Esophagus (tissue), 2 donors: ENCODE measurements around the gene UCHL3. TPM values are rescaled to one million over a fixed set of nuclear protein-coding genes. Genes with fewer than 3 reads are reported as not detected.

Experiments
- H3K27ac ChIP-seq, 2 donors: one replicate each; pipeline ENCODE4 v1.5.1; 2013; ENCODE audit warnings: low read depth in 2 of 2, mild to moderate bottlenecking in 2 of 2, inconsistent platforms in 1 of 2, low read length in 1 of 2, moderate library complexity in 1 of 2
- H3K27me3 ChIP-seq, 2 donors: one replicate each; pipeline ENCODE4 v1.6.1; 2013; ENCODE audit warnings: low read length in 2 of 2, control low read depth in 1 of 2, mild to moderate bottlenecking in 1 of 2; ENCODE audit not compliant: insufficient read depth in 2 of 2, control insufficient read depth in 1 of 2
- H3K36me3 ChIP-seq, 2 donors: one replicate each; pipeline ENCODE4 v1.6.1; 2013; ENCODE audit warnings: low read length in 1 of 2; ENCODE audit not compliant: control insufficient read depth in 2 of 2, insufficient read depth in 2 of 2
- H3K4me1 ChIP-seq, 2 donors: one replicate each; pipeline ENCODE4 v1.6.1; 2013; ENCODE audit warnings: low read length in 1 of 2; ENCODE audit not compliant: control insufficient read depth in 2 of 2, insufficient read depth in 2 of 2
- H3K4me3 ChIP-seq, 2 donors: one replicate each; pipeline ENCODE4 v1.5.1; 2013; ENCODE audit warnings: low read length in 2 of 2, mild to moderate bottlenecking in 2 of 2, low read depth in 1 of 2, moderate library complexity in 1 of 2
- H3K9me3 ChIP-seq, 2 donors: one replicate each; pipeline ENCODE4 v1.6.1; 2013; ENCODE audit warnings: mild to moderate bottlenecking in 2 of 2, low read depth in 1 of 2, low read length in 1 of 2, moderate library complexity in 1 of 2; ENCODE audit not compliant: control insufficient read depth in 2 of 2, insufficient read depth in 1 of 2
- WGBS, 2 donors: extraction: QIAGEN DNeasy Blood & Tissue Kit; methylation state at CpG; one replicate each; pipeline ENCODE4 v1.1.7; 2013; 5-methylcytosine and 5-hydroxymethylcytosine counted together
- polyA plus RNA-seq, 2 donors: library from polyadenylated mRNA; stranded (reverse); fragments of 200-250 nt; gene quantifications; one replicate each; pipeline ENCODE4 v1.2.3, GENCODE V29; 2013
- donor health status: healthy with polysubstance abuse.
- donor health status: Bipolar disorder and iron deficiency.

Gene UCHL3
- polyA plus RNA-seq, 2 donors = 30.3 to 72.7 TPM

DNA sequence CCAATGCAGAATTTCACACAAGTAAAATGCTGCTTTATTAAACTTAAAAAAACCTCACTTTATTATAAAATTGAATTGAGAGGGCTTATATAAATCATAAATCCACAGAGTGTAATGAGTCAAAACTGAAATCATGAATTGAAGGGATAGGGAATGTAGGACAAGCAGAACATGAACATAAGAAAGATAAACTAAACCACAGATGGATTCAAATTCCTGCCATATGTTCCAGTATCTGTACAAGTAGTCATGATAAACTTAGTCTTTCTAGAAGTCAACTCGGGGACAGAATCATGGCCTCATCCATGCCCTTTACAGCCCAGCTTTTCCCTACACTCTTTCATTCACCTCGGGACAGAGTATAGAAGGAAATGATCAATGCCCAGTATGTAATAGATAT is 103.1 kb downstream of the UCHL3 start:
- no peaks in the 10 kb centered on the region for H3K36me3 ChIP-seq
- no peaks in the 10 kb centered on the region for H3K27me3 ChIP-seq
- WGBS, 2 donors = 91 to 94% methylated on average over 2 of the region's 2 CpGs
- no peaks in the 10 kb centered on the region for H3K9me3 ChIP-seq
- H3K4me1 ChIP-seq = no peaks in the 10 kb centered on the region
- no peak overlapping the region for H3K4me3 ChIP-seq
- no peak overlapping the region for H3K27ac ChIP-seq

Other genes starting within 250 kb of the UCHL3 start
- 1 to 10 TPM; 5.8 to 7.7 TPM for gene TBC1D4, start 67.6 kb upstream of the UCHL3 start, polyA plus RNA-seq
- gene COMMD6, start 11.9 kb upstream of the UCHL3 start, polyA plus RNA-seq = 10 to 100 TPM; 68.8 to 72.7 TPM
- 100 to 1,000 TPM; 115 to 253 TPM for gene LMO7, start 86.5 kb downstream of the UCHL3 start, polyA plus RNA-seq